OCI-LY1 (cell line): ENCODE measurements around the gene AMOTL1.

ENCODE experiments used
- H2AFZ ChIP-seq: fragments of 200-600 bp; sonication (generic), shearing (Covaris generic); 2 replicates; pipeline ENCODE4 v1.6.0; 2014; ENCODE audit warnings: antibody characterized with exemption, mild to moderate bottlenecking, low read length
- H3F3A ChIP-seq: fragments of 200-600 bp; sonication (generic), shearing (Covaris generic); 2 replicates; pipeline ENCODE4 v1.6.0; 2014; ENCODE audit warnings: mild to moderate bottlenecking, antibody characterized with exemption, low read length, moderate library complexity; ENCODE audit not compliant: insufficient read depth
- H3K27ac ChIP-seq: fragments of 200-600 bp; sonication (generic); 2 replicates; pipeline ENCODE4 v1.5.1; 2014; ENCODE audit warnings: low read length, mixed run types, mild to moderate bottlenecking, low read depth; ENCODE audit not compliant: poor library complexity, severe bottlenecking
- H3K27me3 ChIP-seq: fragments of 200-600 bp; sonication (generic); 2 replicates; pipeline ENCODE4 v1.6.0; 2014; ENCODE audit warnings: antibody characterized with exemption, mild to moderate bottlenecking, low read length, moderate library complexity; ENCODE audit not compliant: insufficient read depth
- H3K36me3 ChIP-seq: fragments of 200-600 bp; sonication (generic); 2 replicates; pipeline ENCODE4 v1.6.1; 2014; ENCODE audit warnings: mild to moderate bottlenecking, antibody characterized with exemption, low read length, moderate library complexity, mixed read lengths; ENCODE audit not compliant: insufficient read depth
- H3K4me1 ChIP-seq: fragments of 200-600 bp; sonication (generic); 2 replicates; pipeline ENCODE4 v1.5.1; 2014; ENCODE audit warnings: mild to moderate bottlenecking, low read length, moderate library complexity; ENCODE audit not compliant: insufficient read depth, severe bottlenecking
- H3K4me2 ChIP-seq: fragments of 200-600 bp; sonication (generic), shearing (Covaris generic); 2 replicates; pipeline ENCODE4 v1.6.1; 2014; ENCODE audit warnings: low read length
- H3K4me3 ChIP-seq: fragments of 200-600 bp; sonication (generic); 2 replicates; pipeline ENCODE4 v1.5.1; 2014; ENCODE audit warnings: low read length, low read depth, mild to moderate bottlenecking, mixed read lengths; ENCODE audit not compliant: poor library complexity, severe bottlenecking
- H3K79me2 ChIP-seq: fragments of 200-600 bp; shearing (Covaris generic); 2 replicates; pipeline ENCODE4 v1.6.1; 2016; ENCODE audit warnings: mixed run types, low read length, mixed read lengths; ENCODE audit not compliant: insufficient read depth
- H3K9ac ChIP-seq: fragments of 200-600 bp; sonication (generic), shearing (Covaris generic); 2 replicates; pipeline ENCODE4 v1.6.1; 2014; ENCODE audit warnings: mild to moderate bottlenecking, low read length, mixed read lengths
- H3K9me2 ChIP-seq: fragments of 200-600 bp; sonication (generic), shearing (Covaris generic); 2 replicates; pipeline ENCODE4 v1.6.1; 2014; ENCODE audit warnings: low read depth, mild to moderate bottlenecking, low read length, mixed read lengths
- H3K9me3 ChIP-seq: fragments of 200-600 bp; shearing (Covaris generic); 2 replicates; pipeline ENCODE4 v1.6.1; 2014; ENCODE audit warnings: low read length, mixed read lengths
- H4K20me1 ChIP-seq: fragments of 200-600 bp; sonication (generic), shearing (Covaris generic); 2 replicates; pipeline ENCODE4 v1.6.0; 2016; ENCODE audit warnings: mild to moderate bottlenecking, low read length; ENCODE audit not compliant: insufficient read depth
- EZH2 ChIP-seq: fragments of 200-600 bp; sonication (generic), shearing (Covaris generic); IDR thresholded peaks from 2 replicates; pipeline ENCODE4 v1.8.0; 2017; ENCODE audit warnings: borderline replicate concordance, mixed run types, mild to moderate bottlenecking, antibody characterized with exemption, low read length, moderate library complexity, mixed read lengths
- TF ChIP-seq, protein P1 (sequence below): fragments of 200-600 bp; sonication (generic), shearing (Covaris generic); IDR thresholded peaks from 2 replicates; pipeline ENCODE4 v1.5.1; 2017; ENCODE audit warnings: mild to moderate bottlenecking, antibody characterized with exemption, low read length, moderate library complexity, mixed read lengths

Gene AMOTL1

DNA sequence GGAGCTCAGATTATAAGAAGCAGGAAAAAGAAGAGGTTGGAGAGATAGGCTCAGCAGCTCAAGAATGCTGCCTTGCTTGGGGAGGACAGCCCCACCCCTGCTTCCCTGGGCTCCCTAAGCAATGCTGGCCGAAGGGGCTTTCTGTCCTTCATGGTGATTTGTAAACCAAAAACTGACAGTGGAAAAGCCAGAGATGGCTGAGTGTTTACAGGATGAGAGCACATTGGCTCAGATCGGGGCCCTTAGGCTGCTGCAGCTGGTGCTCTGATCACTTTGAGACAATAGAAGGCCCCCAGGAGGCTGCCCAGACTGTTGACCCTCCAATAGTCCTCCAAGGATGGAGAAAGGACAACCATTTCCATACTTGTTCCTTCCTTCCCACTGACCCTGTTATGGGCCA, 28.8 kb upstream of the AMOTL1 start:
- H3K4me1 ChIP-seq: no peaks in the 10 kb centered on the region
- no peaks in the 10 kb centered on the region for H3K36me3 ChIP-seq
- no peaks in the 10 kb centered on the region for H3K9me3 ChIP-seq
- no peak overlapping the region for H3K4me3 ChIP-seq
- H2AFZ ChIP-seq: no peak overlapping the region
- H3F3A ChIP-seq: no peaks in the 10 kb centered on the region
- TF ChIP-seq, protein P1, sequence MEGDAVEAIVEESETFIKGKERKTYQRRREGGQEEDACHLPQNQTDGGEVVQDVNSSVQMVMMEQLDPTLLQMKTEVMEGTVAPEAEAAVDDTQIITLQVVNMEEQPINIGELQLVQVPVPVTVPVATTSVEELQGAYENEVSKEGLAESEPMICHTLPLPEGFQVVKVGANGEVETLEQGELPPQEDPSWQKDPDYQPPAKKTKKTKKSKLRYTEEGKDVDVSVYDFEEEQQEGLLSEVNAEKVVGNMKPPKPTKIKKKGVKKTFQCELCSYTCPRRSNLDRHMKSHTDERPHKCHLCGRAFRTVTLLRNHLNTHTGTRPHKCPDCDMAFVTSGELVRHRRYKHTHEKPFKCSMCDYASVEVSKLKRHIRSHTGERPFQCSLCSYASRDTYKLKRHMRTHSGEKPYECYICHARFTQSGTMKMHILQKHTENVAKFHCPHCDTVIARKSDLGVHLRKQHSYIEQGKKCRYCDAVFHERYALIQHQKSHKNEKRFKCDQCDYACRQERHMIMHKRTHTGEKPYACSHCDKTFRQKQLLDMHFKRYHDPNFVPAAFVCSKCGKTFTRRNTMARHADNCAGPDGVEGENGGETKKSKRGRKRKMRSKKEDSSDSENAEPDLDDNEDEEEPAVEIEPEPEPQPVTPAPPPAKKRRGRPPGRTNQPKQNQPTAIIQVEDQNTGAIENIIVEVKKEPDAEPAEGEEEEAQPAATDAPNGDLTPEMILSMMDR: no peak
- TF ChIP-seq EZH2: no peak
- H3K9ac ChIP-seq: no peak overlapping the region
- H3K27ac ChIP-seq: no peak overlapping the region
- no peaks in the 10 kb centered on the region for H4K20me1 ChIP-seq
- no peak overlapping the region for H3K4me2 ChIP-seq
- no peaks in the 10 kb centered on the region; the same call in 1 of the 2 replicates for H3K27me3 ChIP-seq
- no peaks in the 10 kb centered on the region for H3K79me2 ChIP-seq
- H3K9me2 ChIP-seq: no peaks in the 10 kb centered on the region

DNA sequence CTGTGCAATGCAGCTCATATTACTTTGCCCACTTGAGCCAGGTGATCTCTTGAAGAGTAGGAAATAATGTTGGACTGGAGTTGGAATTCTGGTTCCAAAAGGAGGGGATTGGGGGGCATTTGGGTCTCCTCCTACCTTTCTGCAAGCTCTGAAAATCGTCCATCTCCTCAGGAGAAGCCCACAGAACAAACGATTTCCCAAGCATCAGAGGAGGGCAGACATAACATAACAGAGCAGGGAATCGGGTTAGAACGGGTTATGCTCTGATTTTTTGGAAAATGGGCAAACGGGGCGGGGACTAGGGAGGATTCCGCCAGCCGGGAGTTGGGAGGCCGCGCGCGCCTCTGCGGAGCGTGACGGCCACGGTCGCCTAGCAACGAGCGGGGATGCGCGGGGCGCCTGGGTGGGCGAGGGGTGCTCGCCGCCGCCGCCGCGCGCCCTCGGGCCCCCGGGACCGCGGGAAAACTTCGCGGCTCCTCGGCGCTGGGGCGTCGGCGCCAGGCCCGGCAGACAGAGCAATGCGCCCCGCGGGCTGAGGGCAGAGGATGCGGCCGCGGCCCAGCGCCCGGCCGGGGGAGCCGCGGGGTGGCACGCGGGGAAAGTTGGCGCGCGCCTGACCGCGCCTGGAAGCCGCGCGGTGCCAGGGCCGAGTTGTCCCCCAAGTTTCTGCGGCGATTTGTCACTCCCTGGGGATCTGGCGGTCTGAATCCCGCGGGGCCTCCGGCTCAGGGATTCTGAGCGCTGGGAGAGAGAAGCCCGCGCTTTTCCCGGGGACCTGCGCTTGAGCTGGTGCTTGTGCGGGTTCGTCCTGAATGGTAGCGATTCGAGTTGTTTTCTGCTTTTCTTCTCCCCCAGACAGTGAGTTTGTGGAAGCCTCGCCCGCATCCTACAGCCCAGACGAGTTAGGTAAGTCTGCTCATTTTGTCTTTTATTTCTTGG, 27.8 kb upstream of the AMOTL1 start:
- Histone ChIP-seq H3K4me3 (no peak overlapping the region), H3F3A (no peaks in the 10 kb centered on the region)

DNA sequence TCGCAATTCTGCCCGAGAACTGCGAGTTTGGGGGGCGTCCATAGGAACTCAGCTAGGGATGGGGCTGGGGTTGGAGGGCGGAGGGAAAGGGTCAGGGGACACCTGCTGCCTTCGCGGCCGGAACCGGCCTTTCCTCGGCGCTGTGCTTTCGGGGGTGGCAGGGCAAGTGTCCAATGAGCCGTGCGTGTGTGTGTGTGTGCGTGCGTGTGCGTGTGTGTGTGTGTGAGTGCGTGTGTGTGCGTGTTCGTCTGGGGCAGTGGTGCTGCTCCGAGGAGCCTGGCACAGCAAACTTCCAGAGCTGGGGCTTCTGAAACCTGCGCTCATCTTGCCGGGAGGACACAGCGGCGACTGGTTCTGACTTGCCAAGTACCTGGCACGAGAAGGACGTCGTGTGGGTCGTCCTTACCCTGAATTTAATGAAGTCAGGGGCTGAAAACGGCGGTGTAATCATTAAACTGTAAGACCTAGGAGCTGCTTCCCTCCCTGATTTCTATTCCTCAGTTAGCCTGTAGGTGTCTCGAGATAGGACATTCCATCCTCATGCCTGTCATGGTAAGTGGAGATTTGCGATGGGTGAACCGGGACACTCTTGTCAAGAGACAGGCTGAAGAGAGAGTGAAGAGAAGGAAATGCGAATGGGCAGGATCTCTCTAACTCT, 27.0 kb upstream of the AMOTL1 start:
- no peaks in the 10 kb centered on the region for H3K9me3 ChIP-seq
- H3K4me2 ChIP-seq: no peak overlapping the region
- no peaks in the 10 kb centered on the region; the same call in 1 of the 2 replicates for H3K27me3 ChIP-seq
- no peaks in the 10 kb centered on the region for H3K79me2 ChIP-seq
- H4K20me1 ChIP-seq: no peaks in the 10 kb centered on the region
- TF ChIP-seq, protein P1: no peak
- TF ChIP-seq EZH2: no peak
- H3K9me2 ChIP-seq: no peaks in the 10 kb centered on the region
- H2AFZ ChIP-seq: no peak overlapping the region
- no peaks in the 10 kb centered on the region for H3F3A ChIP-seq
- H3K9ac ChIP-seq: no peak overlapping the region
- H3K4me1 ChIP-seq: no peaks in the 10 kb centered on the region
- H3K36me3 ChIP-seq: no peaks in the 10 kb centered on the region
- H3K27ac ChIP-seq: no peak overlapping the region
- no peak overlapping the region for H3K4me3 ChIP-seq

More for the DNA sequence above, 27.8 kb upstream of the AMOTL1 start:
- Histone ChIP-seq H2AFZ (no peak overlapping the region), H3K27me3 (no peaks in the 10 kb centered on the region; the same call in 1 of the 2 replicates), H4K20me1 (no peaks in the 10 kb centered on the region), H3K9me2 (no peaks in the 10 kb centered on the region), H3K4me1 (no peaks in the 10 kb centered on the region), H3K9me3 (no peaks in the 10 kb centered on the region), H3K27ac (no peak overlapping the region), H3K4me2 (no peak overlapping the region), H3K36me3 (no peaks in the 10 kb centered on the region), H3K9ac (no peak overlapping the region), H3K79me2 (no peaks in the 10 kb centered on the region)
- no peak for TF ChIP-seq EZH2
- TF ChIP-seq, protein P1: no peak
